ENCODE results near the gene TIFAB. TPM values are rescaled to one million over a fixed set of nuclear protein-coding genes. Genes with fewer than 3 reads are reported as not detected.

Gene TIFAB
- total RNA-seq, 1 experiment from 2014 or later = not detected

DNA sequence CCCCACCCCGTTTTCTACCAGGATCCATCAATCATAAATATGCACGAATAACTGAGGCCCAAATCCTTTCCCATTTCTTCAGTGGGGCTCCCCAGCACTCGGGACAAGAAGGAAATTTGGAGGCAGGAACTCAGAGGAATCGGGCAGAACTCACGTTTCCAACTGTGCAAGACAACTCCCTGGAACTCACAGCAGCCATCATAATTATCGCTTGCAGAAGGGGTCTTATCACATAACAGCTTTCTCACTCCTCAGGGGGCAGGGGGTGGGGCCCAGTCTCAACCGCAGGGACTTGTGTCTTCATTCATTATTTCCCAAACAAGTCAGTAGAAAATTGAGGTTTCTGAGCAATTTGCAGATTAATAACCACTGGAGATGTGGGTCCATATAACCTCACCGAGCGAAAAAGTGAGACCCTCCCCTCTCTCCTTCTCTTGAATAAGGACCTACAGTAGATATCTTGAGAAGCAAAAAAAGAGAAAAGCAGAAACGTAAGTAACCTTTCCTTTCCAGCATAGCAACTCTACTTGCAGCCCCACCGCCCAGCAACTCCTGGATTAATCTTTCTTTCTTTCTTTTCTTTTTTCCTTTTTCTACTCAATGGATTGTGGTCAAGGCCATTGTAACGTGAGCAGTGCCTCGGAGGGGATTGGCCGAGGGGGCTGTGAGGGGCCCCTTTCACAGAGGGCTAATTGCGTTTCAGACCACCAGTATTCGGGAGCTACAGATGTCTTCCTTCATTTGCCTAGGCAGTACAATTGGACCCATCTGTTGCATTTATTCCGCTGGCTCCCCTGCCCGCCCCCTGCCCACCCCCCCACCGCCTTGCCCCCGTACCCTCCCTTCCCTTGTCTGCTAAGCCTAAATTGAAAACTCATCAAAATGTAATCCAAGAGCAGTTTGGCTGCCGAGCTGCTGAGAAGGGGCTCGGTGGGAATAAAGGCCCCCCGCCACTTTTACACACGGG lies 24.7 kb upstream of the TIFAB start:
- Histone ChIP-seq H3K9ac (ENCODE audit: low read length) (no peak overlapping the region), H3K4me1 (ENCODE audit: insufficient read depth, low read length) (no peaks in the 10 kb centered on the region), H3K79me2 (ENCODE audit: low read length) (no peaks in the 10 kb centered on the region), H4K20me1 (ENCODE audit: low read length) (no peaks in the 10 kb centered on the region), H3F3A (ENCODE audit: low read length, unreplicated experiment) (no peaks in the 10 kb centered on the region), H3K36me3 (ENCODE audit: low read depth, low read length) (no peaks in the 10 kb centered on the region), H3K9me3 (ENCODE audit: low read length) (no peaks in the 10 kb centered on the region), H3K9me2 (replicated peaks; ENCODE audit: low read length) (no peaks in the 10 kb centered on the region), H3K4me3 (ENCODE audit: low read length) (no peak overlapping the region), H3K4me2 (ENCODE audit: low read length) (no peak overlapping the region), H2AFZ (ENCODE audit: low read length) (no peak overlapping the region), H3K27ac (ENCODE audit: low read length) (no peak overlapping the region), H3K27me3 (ENCODE audit: low read length) (no peaks in the 10 kb centered on the region)
- intact Hi-C loops (cut with micrococcal nuclease) = no loop called here
- DNase-seq (no peak), ATAC-seq (no peak)
- ChIA-PET CTCF (no interaction called here), POLR2A (ENCODE audit: unreplicated experiment) (no interaction called here)
- no TSS peak for BruUV-seq (replicated peaks)
- TF ChIP-seq EZH2 (IDR thresholded peaks at IDR 0.05; ENCODE audit: low read length, unreplicated experiment) (no peak), EZH2phosphoT487 (IDR thresholded peaks at IDR 0.05; ENCODE audit: borderline replicate concordance, low read length) (no peak)
- TF ChIP-seq, protein P1, sequence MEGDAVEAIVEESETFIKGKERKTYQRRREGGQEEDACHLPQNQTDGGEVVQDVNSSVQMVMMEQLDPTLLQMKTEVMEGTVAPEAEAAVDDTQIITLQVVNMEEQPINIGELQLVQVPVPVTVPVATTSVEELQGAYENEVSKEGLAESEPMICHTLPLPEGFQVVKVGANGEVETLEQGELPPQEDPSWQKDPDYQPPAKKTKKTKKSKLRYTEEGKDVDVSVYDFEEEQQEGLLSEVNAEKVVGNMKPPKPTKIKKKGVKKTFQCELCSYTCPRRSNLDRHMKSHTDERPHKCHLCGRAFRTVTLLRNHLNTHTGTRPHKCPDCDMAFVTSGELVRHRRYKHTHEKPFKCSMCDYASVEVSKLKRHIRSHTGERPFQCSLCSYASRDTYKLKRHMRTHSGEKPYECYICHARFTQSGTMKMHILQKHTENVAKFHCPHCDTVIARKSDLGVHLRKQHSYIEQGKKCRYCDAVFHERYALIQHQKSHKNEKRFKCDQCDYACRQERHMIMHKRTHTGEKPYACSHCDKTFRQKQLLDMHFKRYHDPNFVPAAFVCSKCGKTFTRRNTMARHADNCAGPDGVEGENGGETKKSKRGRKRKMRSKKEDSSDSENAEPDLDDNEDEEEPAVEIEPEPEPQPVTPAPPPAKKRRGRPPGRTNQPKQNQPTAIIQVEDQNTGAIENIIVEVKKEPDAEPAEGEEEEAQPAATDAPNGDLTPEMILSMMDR (conservative IDR thresholded peaks at IDR 0.05; ENCODE audit: low read depth, low read length) = no peak

- ATAC-seq = no peak
- H3F3A ChIP-seq (ENCODE audit: low read length, unreplicated experiment) = no peaks in the 10 kb centered on the region
- no peak overlapping the region for H3K27ac ChIP-seq (ENCODE audit: low read length)
- H3K4me1 ChIP-seq (ENCODE audit: insufficient read depth, low read length) = no peaks in the 10 kb centered on the region
- H3K4me3 ChIP-seq (ENCODE audit: low read length) = no peak overlapping the region
- H3K27me3 ChIP-seq (ENCODE audit: low read length) = no peaks in the 10 kb centered on the region
- H3K36me3 ChIP-seq (ENCODE audit: low read depth, low read length) = no peaks in the 10 kb centered on the region
- H4K20me1 ChIP-seq (ENCODE audit: low read length) = no peaks in the 10 kb centered on the region
- H2AFZ ChIP-seq (ENCODE audit: low read length) = no peak overlapping the region
- H3K9ac ChIP-seq (ENCODE audit: low read length) = no peak overlapping the region
- H3K79me2 ChIP-seq (ENCODE audit: low read length) = no peaks in the 10 kb centered on the region
- H3K9me2 ChIP-seq (replicated peaks; ENCODE audit: low read length) = no peaks in the 10 kb centered on the region
- POLR2A ChIA-PET (ENCODE audit: unreplicated experiment) = no interaction called here
- H3K4me2 ChIP-seq (ENCODE audit: low read length) = no peak overlapping the region
- TF ChIP-seq EZH2phosphoT487 (IDR thresholded peaks at IDR 0.05; ENCODE audit: borderline replicate concordance, low read length) = no peak
- TF ChIP-seq, protein P1 (conservative IDR thresholded peaks at IDR 0.05; ENCODE audit: low read depth, low read length) = no peak
- TF ChIP-seq EZH2 (IDR thresholded peaks at IDR 0.05; ENCODE audit: low read length, unreplicated experiment) = no peak
- no peaks in the 10 kb centered on the region for H3K9me3 ChIP-seq (ENCODE audit: low read length)
- no TSS peak for BruUV-seq (replicated peaks)
- no peak for DNase-seq
- CTCF ChIA-PET = no interaction called here
- intact Hi-C loops (cut with micrococcal nuclease) = no loop called here
Observed at GRCh38 chr5:135473956-135474670, 22.0 kb upstream of the TIFAB start.
